22Rv1 (cell line): ENCODE data around the gene GRP.

Source experiments
- H3K27ac ChIP-seq: fragments of 450-650 bp; 2 replicates; pipeline ENCODE4 v1.5.1; 2017
- CTCF ChIP-seq: fragments of 450-650 bp; IDR thresholded peaks from 2 replicates; pipeline ENCODE4 v1.5.1; 2017; ENCODE audit warnings: mild to moderate bottlenecking
- ZFX ChIP-seq: fragments of 450-650 bp; IDR thresholded peaks from 2 replicates; pipeline ENCODE4 v1.6.1; 2017; ENCODE audit warnings: antibody characterized with exemption, borderline replicate concordance

The GRP gene

GRCh38 chr18:59219672-59220163 is at the start of gene GRP:
GRP (plus strand) TSS chr18:59220158; CDS start chr18:59220266, 108 bp downstream.
- TF ChIP-seq ZFX = no peak
- no peak for TF ChIP-seq CTCF
- no peak within 1 kb of the TSS for H3K27ac ChIP-seq

- TF ChIP-seq ZFX (no peak), CTCF (no peak)
- H3K27ac ChIP-seq = no peak overlapping the region
These were observed 47.2 kb upstream of the GRP start for GRCh38 chr18:59172664-59173249.

- H3K27ac ChIP-seq = no peak overlapping the region
- no peak for TF ChIP-seq CTCF
- TF ChIP-seq ZFX = no peak
These were observed 42.5 kb upstream of the GRP start for GRCh38 chr18:59177485-59177884.

GRCh38 chr18:59180150-59180845 is 39.7 kb upstream of the GRP start:
- no peak overlapping the region for H3K27ac ChIP-seq
- TF ChIP-seq ZFX = no peak
- no peak for TF ChIP-seq CTCF

- no peak for TF ChIP-seq CTCF
- no peak for TF ChIP-seq ZFX
- no peak overlapping the region for H3K27ac ChIP-seq
These were observed 37.3 kb upstream of the GRP start for GRCh38 chr18:59182673-59183072.

- TF ChIP-seq CTCF (no peak), ZFX (no peak)
These were observed 30.9 kb upstream of the GRP start for GRCh38 chr18:59189008-59189407.

GRCh38 chr18:59189746-59190145 is 30.2 kb upstream of the GRP start:
- no peak for TF ChIP-seq CTCF
- no peak for TF ChIP-seq ZFX

More at GRCh38 chr18:59189008-59189407, 30.9 kb upstream of the GRP start:
- H3K27ac ChIP-seq = no peak overlapping the region

More at GRCh38 chr18:59189746-59190145, 30.2 kb upstream of the GRP start:
- H3K27ac ChIP-seq = no peak overlapping the region
